RWPE1 (cell line): ENCODE measurements around the gene COL5A1.

Experiments used
- CTCF ChIA-PET: fragments of 350-600 bp; sonication (Branson Sonifier 250); formaldehyde crosslinking; extraction: SDS; loops from one replicate; lab custom pipeline; 2021; lab: Yijun Ruan, JAX
- POLR2A ChIA-PET: fragments of 400-600 bp; formaldehyde crosslinking; extraction: SDS; loops from one replicate; lab custom pipeline; 2020; ENCODE audit warnings: antibody characterized with exemption; ENCODE audit not compliant: low non-redundant PET; lab: Yijun Ruan, JAX
- DNase-seq: peaks from one replicate; pipeline ENCODE4 v3.0.0; 2012; ENCODE audit warnings: low spot score
- H3K27ac ChIP-seq: fragments of 450-650 bp; 2 replicates; pipeline ENCODE4 v1.5.1; 2017
- CTCF ChIP-seq: fragments of 450-650 bp; conservative IDR thresholded peaks from 2 replicates; pipeline ENCODE4 v1.5.1; 2017; ENCODE audit warnings: low read depth, mild to moderate bottlenecking

COL5A1 gene

GRCh38 chr9:134833294-134833880, 191.8 kb downstream of the COL5A1 start:
- CTCF ChIA-PET, result no interaction called here

GRCh38 chr9:134834217-134834956, 192.8 kb downstream of the COL5A1 start:
- ChIA-PET CTCF (interaction anchor here (0.6 kb wide), 2 partner anchors 9 to 29 kb away, joined by 3 to 4 read pairs; no protein-coding TSS in a partner anchor), POLR2A (no interaction called here)
- DNase-seq, result no peak
- no peak for TF ChIP-seq CTCF
- no peak overlapping the region for H3K27ac ChIP-seq

More at GRCh38 chr9:134833294-134833880, 191.8 kb downstream of the COL5A1 start:
- H3K27ac ChIP-seq, result no peak overlapping the region
- POLR2A ChIA-PET, result no interaction called here
- no peak for TF ChIP-seq CTCF
- no peak for DNase-seq

GRCh38 chr9:134834957-134835419, 193.4 kb downstream of the COL5A1 start:
- ChIA-PET CTCF (interaction anchor here (0.6 kb wide), 1 partner anchor 9 kb away, joined by 3 read pairs; no protein-coding TSS in a partner anchor), POLR2A (no interaction called here)
- no peak for TF ChIP-seq CTCF
- peak overlapping the region; percentile 2; the same call in 1 of the 2 replicates for H3K27ac ChIP-seq
- no peak for DNase-seq

GRCh38 chr9:134835448-134835847, 193.8 kb downstream of the COL5A1 start:
- H3K27ac ChIP-seq, result peak overlapping the region; percentile 2; the same call in 1 of the 2 replicates
- no peak for TF ChIP-seq CTCF
- CTCF ChIA-PET, result interaction anchor here (0.6 kb wide), 2 partner anchors 18 to 192 kb away, joined by 3 to 5 read pairs; no protein-coding TSS in a partner anchor
- no peak for DNase-seq
- POLR2A ChIA-PET, result no interaction called here

- H3K27ac ChIP-seq, result peak overlapping the region; percentile 2; the same call in 1 of the 2 replicates
- TF ChIP-seq CTCF, result no peak
- no peak for DNase-seq
- CTCF ChIA-PET, result interaction anchor here (0.6 kb wide), 2 partner anchors 19 to 191 kb away, joined by 3 to 5 read pairs; no protein-coding TSS in a partner anchor
- POLR2A ChIA-PET, result no interaction called here
These were observed 194.4 kb downstream of the COL5A1 start for GRCh38 chr9:134835987-134836386.

- TF ChIP-seq CTCF, result no peak
- POLR2A ChIA-PET, result no interaction called here
- no peak for DNase-seq
- peak overlapping the region; percentile 1; the same call in 1 of the 2 replicates for H3K27ac ChIP-seq
- CTCF ChIA-PET, result interaction anchor here (0.6 kb wide), 1 partner anchor 191 kb away, joined by 5 read pairs; no protein-coding TSS in a partner anchor
These were observed 194.9 kb downstream of the COL5A1 start for GRCh38 chr9:134836406-134836970.
